NB4 (cell line): ENCODE data around the gene TPD52L1.

Experiments
- CTCF ChIP-seq: IDR thresholded peaks from one replicate; pipeline ENCODE4 v1.5.1; 2012; ENCODE audit warnings: low read depth, low read length
- POLR2A ChIP-seq: IDR thresholded peaks from 2 replicates; pipeline ENCODE4 v1.6.1; 2011; ENCODE audit warnings: mild to moderate bottlenecking; ENCODE audit not compliant: insufficient read length; ENCODE audit errors: extremely low read depth

- TF ChIP-seq CTCF (no peak), POLR2A (no peak)
Measured at GRCh38 chr6:125200941-125201340, 47.4 kb downstream of the TPD52L1 start.
